ENCODE measurements around the gene CALCR.
A peak's percentile ranks its signal among the peaks of the same experiment; 100 is the strongest.

DNA sequence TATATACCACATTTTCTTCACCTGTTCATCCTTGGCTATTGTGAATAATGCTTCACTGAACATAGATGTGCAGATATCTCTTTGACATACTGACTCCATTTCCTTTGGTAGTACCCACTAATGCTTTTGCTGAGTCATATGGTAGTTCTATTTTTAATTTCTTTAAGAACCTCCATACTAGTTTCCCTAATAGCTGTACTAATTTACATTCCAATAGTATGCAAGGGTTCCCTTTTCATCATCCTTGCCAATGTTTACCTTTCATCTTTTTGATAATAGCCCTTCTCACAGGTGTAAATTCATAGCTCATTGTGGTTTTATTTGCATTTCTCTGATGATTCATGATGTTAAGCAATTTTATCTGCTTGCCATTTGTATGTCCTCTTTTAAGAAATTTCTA lies 159.9 kb downstream of the CALCR start:
- TF ChIP-seq, protein P1, sequence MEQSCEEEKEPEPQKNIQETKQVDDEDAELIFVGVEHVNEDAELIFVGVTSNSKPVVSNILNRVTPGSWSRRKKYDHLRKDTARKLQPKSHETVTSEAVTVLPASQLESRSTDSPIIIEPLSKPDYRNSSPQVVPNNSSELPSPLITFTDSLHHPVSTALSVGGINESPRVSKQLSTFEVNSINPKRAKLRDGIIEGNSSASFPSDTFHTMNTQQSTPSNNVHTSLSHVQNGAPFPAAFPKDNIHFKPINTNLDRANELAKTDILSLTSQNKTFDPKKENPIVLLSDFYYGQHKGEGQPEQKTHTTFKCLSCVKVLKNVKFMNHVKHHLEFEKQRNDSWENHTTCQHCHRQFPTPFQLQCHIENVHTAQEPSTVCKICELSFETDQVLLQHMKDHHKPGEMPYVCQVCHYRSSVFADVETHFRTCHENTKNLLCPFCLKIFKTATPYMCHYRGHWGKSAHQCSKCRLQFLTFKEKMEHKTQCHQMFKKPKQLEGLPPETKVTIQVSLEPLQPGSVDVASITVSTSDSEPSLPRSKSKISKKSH (CRISPR knock-in tag; IDR thresholded peaks at IDR 0.05), result no peak
- TF ChIP-seq, protein P2, sequence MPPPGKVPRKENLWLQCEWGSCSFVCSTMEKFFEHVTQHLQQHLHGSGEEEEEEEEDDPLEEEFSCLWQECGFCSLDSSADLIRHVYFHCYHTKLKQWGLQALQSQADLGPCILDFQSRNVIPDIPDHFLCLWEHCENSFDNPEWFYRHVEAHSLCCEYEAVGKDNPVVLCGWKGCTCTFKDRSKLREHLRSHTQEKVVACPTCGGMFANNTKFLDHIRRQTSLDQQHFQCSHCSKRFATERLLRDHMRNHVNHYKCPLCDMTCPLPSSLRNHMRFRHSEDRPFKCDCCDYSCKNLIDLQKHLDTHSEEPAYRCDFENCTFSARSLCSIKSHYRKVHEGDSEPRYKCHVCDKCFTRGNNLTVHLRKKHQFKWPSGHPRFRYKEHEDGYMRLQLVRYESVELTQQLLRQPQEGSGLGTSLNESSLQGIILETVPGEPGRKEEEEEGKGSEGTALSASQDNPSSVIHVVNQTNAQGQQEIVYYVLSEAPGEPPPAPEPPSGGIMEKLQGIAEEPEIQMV (tag; conservative IDR thresholded peaks at IDR 0.05; ENCODE audit: low read depth), result no peak
- TF ChIP-seq TARDBP (IDR thresholded peaks at IDR 0.05) (no peak), SIN3A (IDR thresholded peaks at IDR 0.05; ENCODE audit: borderline replicate concordance in 2 of 2, control insufficient read depth in 1 of 2, low read depth in 2 of 2, low read length in 2 of 2) (no peak), PML (IDR thresholded peaks at IDR 0.05; ENCODE audit: low read length) (no peak), CCAR2 (IDR thresholded peaks at IDR 0.05; ENCODE audit: low read depth, low read length) (no peak), CHD4 (IDR thresholded peaks at IDR 0.05; ENCODE audit: insufficient read depth, insufficient replicate concordance, low read depth, low read length, poor library complexity, severe bottlenecking) (no peak), ZNF184 (CRISPR knock-in tag; IDR thresholded peaks at IDR 0.05) (no peak), HDAC6 (IDR thresholded peaks at IDR 0.05; ENCODE audit: low read depth, low read length) (no peak), MAFG (tag; conservative IDR thresholded peaks at IDR 0.05) (0 out of 2 replicates have a peak, but pooled peaks have one; percentile 12), PTTG1 (tag; IDR thresholded peaks at IDR 0.05; ENCODE audit: low read depth) (no peak)
- TF ChIP-seq, protein P3, sequence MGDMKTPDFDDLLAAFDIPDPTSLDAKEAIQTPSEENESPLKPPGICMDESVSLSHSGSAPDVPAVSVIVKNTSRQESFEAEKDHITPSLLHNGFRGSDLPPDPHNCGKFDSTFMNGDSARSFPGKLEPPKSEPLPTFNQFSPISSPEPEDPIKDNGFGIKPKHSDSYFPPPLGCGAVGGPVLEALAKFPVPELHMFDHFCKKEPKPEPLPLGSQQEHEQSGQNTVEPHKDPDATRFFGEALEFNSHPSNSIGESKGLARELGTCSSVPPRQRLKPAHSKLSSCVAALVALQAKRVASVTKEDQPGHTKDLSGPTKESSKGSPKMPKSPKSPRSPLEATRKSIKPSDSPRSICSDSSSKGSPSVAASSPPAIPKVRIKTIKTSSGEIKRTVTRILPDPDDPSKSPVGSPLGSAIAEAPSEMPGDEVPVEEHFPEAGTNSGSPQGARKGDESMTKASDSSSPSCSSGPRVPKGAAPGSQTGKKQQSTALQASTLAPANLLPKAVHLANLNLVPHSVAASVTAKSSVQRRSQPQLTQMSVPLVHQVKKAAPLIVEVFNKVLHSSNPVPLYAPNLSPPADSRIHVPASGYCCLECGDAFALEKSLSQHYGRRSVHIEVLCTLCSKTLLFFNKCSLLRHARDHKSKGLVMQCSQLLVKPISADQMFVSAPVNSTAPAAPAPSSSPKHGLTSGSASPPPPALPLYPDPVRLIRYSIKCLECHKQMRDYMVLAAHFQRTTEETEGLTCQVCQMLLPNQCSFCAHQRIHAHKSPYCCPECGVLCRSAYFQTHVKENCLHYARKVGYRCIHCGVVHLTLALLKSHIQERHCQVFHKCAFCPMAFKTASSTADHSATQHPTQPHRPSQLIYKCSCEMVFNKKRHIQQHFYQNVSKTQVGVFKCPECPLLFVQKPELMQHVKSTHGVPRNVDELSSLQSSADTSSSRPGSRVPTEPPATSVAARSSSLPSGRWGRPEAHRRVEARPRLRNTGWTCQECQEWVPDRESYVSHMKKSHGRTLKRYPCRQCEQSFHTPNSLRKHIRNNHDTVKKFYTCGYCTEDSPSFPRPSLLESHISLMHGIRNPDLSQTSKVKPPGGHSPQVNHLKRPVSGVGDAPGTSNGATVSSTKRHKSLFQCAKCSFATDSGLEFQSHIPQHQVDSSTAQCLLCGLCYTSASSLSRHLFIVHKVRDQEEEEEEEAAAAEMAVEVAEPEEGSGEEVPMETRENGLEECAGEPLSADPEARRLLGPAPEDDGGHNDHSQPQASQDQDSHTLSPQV (IDR thresholded peaks at IDR 0.05), result no peak
- TF ChIP-seq, protein P4, sequence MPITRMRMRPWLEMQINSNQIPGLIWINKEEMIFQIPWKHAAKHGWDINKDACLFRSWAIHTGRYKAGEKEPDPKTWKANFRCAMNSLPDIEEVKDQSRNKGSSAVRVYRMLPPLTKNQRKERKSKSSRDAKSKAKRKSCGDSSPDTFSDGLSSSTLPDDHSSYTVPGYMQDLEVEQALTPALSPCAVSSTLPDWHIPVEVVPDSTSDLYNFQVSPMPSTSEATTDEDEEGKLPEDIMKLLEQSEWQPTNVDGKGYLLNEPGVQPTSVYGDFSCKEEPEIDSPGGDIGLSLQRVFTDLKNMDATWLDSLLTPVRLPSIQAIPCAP (CRISPR knock-in tag; IDR thresholded peaks at IDR 0.05; ENCODE audit: borderline replicate concordance), result no peak
- TF ChIP-seq, protein P5, sequence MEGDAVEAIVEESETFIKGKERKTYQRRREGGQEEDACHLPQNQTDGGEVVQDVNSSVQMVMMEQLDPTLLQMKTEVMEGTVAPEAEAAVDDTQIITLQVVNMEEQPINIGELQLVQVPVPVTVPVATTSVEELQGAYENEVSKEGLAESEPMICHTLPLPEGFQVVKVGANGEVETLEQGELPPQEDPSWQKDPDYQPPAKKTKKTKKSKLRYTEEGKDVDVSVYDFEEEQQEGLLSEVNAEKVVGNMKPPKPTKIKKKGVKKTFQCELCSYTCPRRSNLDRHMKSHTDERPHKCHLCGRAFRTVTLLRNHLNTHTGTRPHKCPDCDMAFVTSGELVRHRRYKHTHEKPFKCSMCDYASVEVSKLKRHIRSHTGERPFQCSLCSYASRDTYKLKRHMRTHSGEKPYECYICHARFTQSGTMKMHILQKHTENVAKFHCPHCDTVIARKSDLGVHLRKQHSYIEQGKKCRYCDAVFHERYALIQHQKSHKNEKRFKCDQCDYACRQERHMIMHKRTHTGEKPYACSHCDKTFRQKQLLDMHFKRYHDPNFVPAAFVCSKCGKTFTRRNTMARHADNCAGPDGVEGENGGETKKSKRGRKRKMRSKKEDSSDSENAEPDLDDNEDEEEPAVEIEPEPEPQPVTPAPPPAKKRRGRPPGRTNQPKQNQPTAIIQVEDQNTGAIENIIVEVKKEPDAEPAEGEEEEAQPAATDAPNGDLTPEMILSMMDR (IDR thresholded peaks at IDR 0.05 in 2 of 3, conservative IDR thresholded peaks at IDR 0.05 in 1 of 3; ENCODE audit: insufficient read depth in 2 of 3, low read depth in 1 of 3, low read length in 3 of 3), result no peak

All from K562 (cell line).